ENCODE results near the gene CHSY1. TPM values are rescaled to one million over a fixed set of nuclear protein-coding genes. Genes with fewer than 3 reads are reported as not detected.

Gene CHSY1
- total RNA-seq, 1 experiment from 2014 or later = 29.8 TPM

DNA sequence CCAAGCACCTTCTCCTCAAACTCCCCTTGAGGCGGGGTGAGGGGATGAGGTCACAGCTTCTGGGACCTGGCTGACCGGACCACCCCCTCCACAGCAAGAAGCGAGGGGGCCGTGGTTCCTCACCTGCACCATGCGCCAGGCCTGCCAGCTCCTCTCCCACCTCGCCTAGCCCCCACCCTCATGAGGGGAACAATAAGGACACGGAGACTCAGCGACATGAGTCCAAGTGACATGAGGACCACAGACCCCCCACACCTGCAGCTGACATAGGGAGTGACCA is 118.7 kb downstream of the CHSY1 start:
- Mint-ChIP-seq H3K27me3 (ENCODE audit: insufficient read depth, unreplicated experiment) (no peaks in the 10 kb centered on the region), H3K36me3 (ENCODE audit: insufficient read depth, unreplicated experiment) (no peaks in the 10 kb centered on the region), H3K4me3 (ENCODE audit: unreplicated experiment) (no peak overlapping the region), H3K9me3 (ENCODE audit: unreplicated experiment) (peaks cover 12% of the 10 kb centered on the region), H3K27ac (ENCODE audit: low read depth, unreplicated experiment) (no peak overlapping the region), H3K4me1 (ENCODE audit: insufficient read depth, unreplicated experiment) (peaks cover 15% of the 10 kb centered on the region)
- ChIA-PET CTCF (interaction anchor here (1.0 kb wide), 1 partner anchor 35 kb away, joined by 4 read pairs; no protein-coding TSS in a partner anchor), POLR2A (interaction anchor here (0.6 kb wide), 1 partner anchor 119 kb away, joined by 3 read pairs; the partner anchor contains the start of gene CHSY1)
- TF ChIP-seq, protein P1, sequence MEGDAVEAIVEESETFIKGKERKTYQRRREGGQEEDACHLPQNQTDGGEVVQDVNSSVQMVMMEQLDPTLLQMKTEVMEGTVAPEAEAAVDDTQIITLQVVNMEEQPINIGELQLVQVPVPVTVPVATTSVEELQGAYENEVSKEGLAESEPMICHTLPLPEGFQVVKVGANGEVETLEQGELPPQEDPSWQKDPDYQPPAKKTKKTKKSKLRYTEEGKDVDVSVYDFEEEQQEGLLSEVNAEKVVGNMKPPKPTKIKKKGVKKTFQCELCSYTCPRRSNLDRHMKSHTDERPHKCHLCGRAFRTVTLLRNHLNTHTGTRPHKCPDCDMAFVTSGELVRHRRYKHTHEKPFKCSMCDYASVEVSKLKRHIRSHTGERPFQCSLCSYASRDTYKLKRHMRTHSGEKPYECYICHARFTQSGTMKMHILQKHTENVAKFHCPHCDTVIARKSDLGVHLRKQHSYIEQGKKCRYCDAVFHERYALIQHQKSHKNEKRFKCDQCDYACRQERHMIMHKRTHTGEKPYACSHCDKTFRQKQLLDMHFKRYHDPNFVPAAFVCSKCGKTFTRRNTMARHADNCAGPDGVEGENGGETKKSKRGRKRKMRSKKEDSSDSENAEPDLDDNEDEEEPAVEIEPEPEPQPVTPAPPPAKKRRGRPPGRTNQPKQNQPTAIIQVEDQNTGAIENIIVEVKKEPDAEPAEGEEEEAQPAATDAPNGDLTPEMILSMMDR (IDR thresholded peaks at IDR 0.05; ENCODE audit: unreplicated experiment) = no peak
- no TSS peak for BruUV-seq (replicated peaks)
- intact Hi-C loops (cut with micrococcal nuclease) = no loop called here
- no peak for DNase-seq (ENCODE audit: unreplicated experiment)

- Mint-ChIP-seq H3K27ac (ENCODE audit: low read depth, unreplicated experiment) (no peak overlapping the region), H3K9me3 (ENCODE audit: unreplicated experiment) (peaks cover 16% of the 10 kb centered on the region), H3K4me3 (ENCODE audit: unreplicated experiment) (no peak overlapping the region), H3K36me3 (ENCODE audit: insufficient read depth, unreplicated experiment) (no peaks in the 10 kb centered on the region), H3K27me3 (ENCODE audit: insufficient read depth, unreplicated experiment) (no peaks in the 10 kb centered on the region), H3K4me1 (ENCODE audit: insufficient read depth, unreplicated experiment) (peaks cover 20% of the 10 kb centered on the region)
- DNase-seq (ENCODE audit: unreplicated experiment) = no peak
- ChIA-PET CTCF (no interaction called here), POLR2A (interaction anchor here (0.6 kb wide), 1 partner anchor 119 kb away, joined by 3 read pairs; the partner anchor contains the start of gene CHSY1)
- TF ChIP-seq, protein P1 (IDR thresholded peaks at IDR 0.05; ENCODE audit: unreplicated experiment) = no peak
- intact Hi-C loops (cut with micrococcal nuclease) = no loop called here
- no TSS peak for BruUV-seq (replicated peaks)
Observed at GRCh38 chr15:101132390-101133180, 119.3 kb downstream of the CHSY1 start.

DNA sequence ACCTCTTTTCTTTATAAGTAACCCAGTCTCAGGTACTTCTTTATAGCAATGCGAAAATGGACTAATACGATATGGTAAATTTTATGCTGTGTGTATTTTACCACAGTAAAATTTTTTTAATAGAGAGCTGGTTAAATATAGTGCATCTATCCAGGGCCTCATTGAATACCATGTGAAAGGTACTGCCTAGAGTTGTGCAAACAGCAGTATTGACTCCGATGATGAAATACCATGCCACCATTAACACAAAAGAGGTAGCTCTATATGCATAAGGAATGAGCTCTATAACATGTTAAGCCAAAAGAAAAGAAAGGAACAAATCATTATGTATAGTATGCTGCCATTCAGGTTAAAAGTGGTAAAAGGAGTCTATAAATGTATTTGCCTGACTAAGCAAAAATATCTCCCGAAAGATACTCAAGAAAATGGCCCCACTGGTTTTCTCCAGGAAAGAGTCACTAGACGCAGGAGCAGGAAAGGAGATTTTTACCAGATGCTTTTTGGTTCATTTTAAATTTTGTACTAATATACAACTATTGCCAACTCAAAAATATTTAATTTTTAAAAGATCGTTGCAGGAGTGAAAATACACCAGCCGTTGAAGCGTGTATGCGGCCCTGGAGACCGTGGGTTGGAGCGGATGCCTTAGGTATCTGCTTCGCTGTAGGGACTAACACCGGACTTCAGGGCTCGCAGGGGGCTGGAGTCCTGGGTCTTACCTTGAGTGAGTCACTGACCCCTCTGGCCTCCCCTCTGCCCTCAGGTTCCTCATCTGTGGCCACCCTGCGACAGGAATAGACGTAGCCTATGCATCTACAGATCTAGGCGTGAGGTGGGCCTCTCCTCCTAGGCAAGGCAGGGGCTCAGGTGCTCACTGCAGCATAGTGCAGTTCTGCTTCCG is 120.1 kb downstream of the CHSY1 start:
- POLR2A ChIA-PET = interaction anchor here (0.9 kb wide), 1 partner anchor 78 kb away, joined by 3 read pairs; no protein-coding TSS in a partner anchor
- Mint-ChIP-seq H3K27me3 (ENCODE audit: insufficient read depth, unreplicated experiment) (no peaks in the 10 kb centered on the region), H3K27ac (ENCODE audit: low read depth, unreplicated experiment) (no peak overlapping the region), H3K9me3 (ENCODE audit: unreplicated experiment) (peaks cover 16% of the 10 kb centered on the region), H3K4me1 (ENCODE audit: insufficient read depth, unreplicated experiment) (peaks cover 29% of the 10 kb centered on the region), H3K36me3 (ENCODE audit: insufficient read depth, unreplicated experiment) (no peaks in the 10 kb centered on the region), H3K4me3 (ENCODE audit: unreplicated experiment) (no peak overlapping the region)
- TF ChIP-seq, protein P1 (IDR thresholded peaks at IDR 0.05; ENCODE audit: unreplicated experiment) = no peak
- BruUV-seq (replicated peaks) = no TSS peak
- no peak for DNase-seq (ENCODE audit: unreplicated experiment)
- intact Hi-C loops (cut with micrococcal nuclease) = no loop called here
- CTCF ChIA-PET = no interaction called here

DNA sequence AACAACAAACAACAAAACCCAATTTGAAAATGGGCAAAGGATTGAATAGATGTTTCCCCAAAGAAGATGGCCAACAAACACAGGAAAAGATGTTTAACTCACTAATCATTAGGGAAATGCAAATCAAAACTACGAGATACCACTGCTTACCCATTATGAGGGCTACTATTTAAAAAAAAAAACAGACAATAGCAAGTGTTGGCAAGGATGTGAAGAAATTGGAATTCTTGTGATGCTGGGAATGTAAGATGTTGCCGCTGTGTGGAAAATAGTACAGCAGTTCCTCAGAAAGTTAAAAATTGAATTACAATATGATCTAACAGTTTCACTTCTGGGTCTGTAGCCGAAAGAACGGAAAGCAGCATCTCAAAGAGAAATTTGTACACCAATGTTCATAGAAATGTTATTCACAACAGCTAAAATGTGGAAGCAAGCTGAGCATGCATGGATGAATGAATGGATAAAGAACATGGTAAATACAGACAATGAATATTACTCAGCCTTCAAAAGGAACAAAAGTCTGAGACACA is 121.9 kb downstream of the CHSY1 start:
- no peak overlapping the region for H3K4me3 Mint-ChIP-seq (ENCODE audit: unreplicated experiment)

More for the DNA sequence above, 121.9 kb downstream of the CHSY1 start:
- H3K36me3 Mint-ChIP-seq (ENCODE audit: insufficient read depth, unreplicated experiment) = no peaks in the 10 kb centered on the region
- peaks cover 16% of the 10 kb centered on the region for H3K9me3 Mint-ChIP-seq (ENCODE audit: unreplicated experiment)
- H3K27ac Mint-ChIP-seq (ENCODE audit: low read depth, unreplicated experiment) = no peak overlapping the region
- BruUV-seq (replicated peaks) = no TSS peak
- peaks cover 30% of the 10 kb centered on the region for H3K4me1 Mint-ChIP-seq (ENCODE audit: insufficient read depth, unreplicated experiment)
- ChIA-PET CTCF (interaction anchor here (0.5 to 0.8 kb wide), 2 partner anchors 128 to 371 kb away, joined by 3 read pairs; no protein-coding TSS in a partner anchor), POLR2A (interaction anchor here (0.6 kb wide), 1 partner anchor 72 kb away, joined by 3 read pairs; no protein-coding TSS in a partner anchor)
- TF ChIP-seq, protein P1 (IDR thresholded peaks at IDR 0.05; ENCODE audit: unreplicated experiment) = no peak
- no peaks in the 10 kb centered on the region for H3K27me3 Mint-ChIP-seq (ENCODE audit: insufficient read depth, unreplicated experiment)
- DNase-seq (ENCODE audit: unreplicated experiment) = no peak
- intact Hi-C loops (cut with micrococcal nuclease) = loop anchor here (5.0 kb wide), 1 partner anchor 72 kb away; no protein-coding TSS in a partner anchor
